HepG2 (cell line): ENCODE measurements around the gene CARMIL3. TPM values are rescaled to one million over a fixed set of nuclear protein-coding genes. Genes with fewer than 3 reads are reported as not detected.

Source experiments
- FOXK2 ChIP-seq: fragments of 450-650 bp; IDR thresholded peaks from 2 replicates; pipeline ENCODE4 v1.6.1; 2016
- FOXO1 ChIP-seq: sonication (generic); formaldehyde crosslinking; IDR thresholded peaks from 2 replicates; pipeline ENCODE4 v1.4.0; 2020; ENCODE audit warnings: missing genetic modification reagents
- MED13 ChIP-seq: sonication (generic); formaldehyde crosslinking; IDR thresholded peaks from 2 replicates; pipeline ENCODE4 v1.5.0; 2020; ENCODE audit warnings: missing genetic modification reagents
- PBX3 ChIP-seq: sonication (generic); formaldehyde crosslinking; IDR thresholded peaks from 2 replicates; pipeline ENCODE4 v1.8.1; 2023; ENCODE audit warnings: missing genetic modification reagents, inconsistent platforms, borderline replicate concordance
- TEAD2 ChIP-seq: sonication (generic); formaldehyde crosslinking; IDR thresholded peaks from 2 replicates; pipeline ENCODE4 v1.9.0; 2021; ENCODE audit warnings: missing genetic modification reagents
- ZBTB14 ChIP-seq: sonication (generic); formaldehyde crosslinking; IDR thresholded peaks from 2 replicates; pipeline ENCODE4 v1.4.0; 2020; ENCODE audit warnings: missing genetic modification reagents
- ZBTB20 ChIP-seq: sonication (generic); formaldehyde crosslinking; IDR thresholded peaks from 2 replicates; pipeline ENCODE4 v1.8.1; 2023; ENCODE audit warnings: missing genetic modification reagents, low read depth, mild to moderate bottlenecking, borderline replicate concordance
- ZBTB38 ChIP-seq: sonication (generic); formaldehyde crosslinking; IDR thresholded peaks from 2 replicates; pipeline ENCODE4 v1.5.1; 2020; ENCODE audit warnings: mild to moderate bottlenecking, missing genetic modification reagents
- ZNF557 ChIP-seq: sonication (generic); formaldehyde crosslinking; IDR thresholded peaks from 2 replicates; pipeline ENCODE4 v1.4.0; 2020; ENCODE audit warnings: missing genetic modification reagents
- ZNF883 ChIP-seq: sonication (generic); formaldehyde crosslinking; IDR thresholded peaks from 2 replicates; pipeline ENCODE4 v1.5.1; 2020; ENCODE audit warnings: mild to moderate bottlenecking, missing genetic modification reagents; ENCODE audit errors: not compliant biosample characterization
- polyA plus RNA-seq, 8 experiments: library from polyadenylated mRNA; depleted of rRNA in 3 of 8; stranded (reverse) in 7 of 8; unstranded in 1 of 8; fragments of >200 nt; fragmentation: Illumina TruSeq in 4 of 8; extraction: Trizol in 4 of 8; gene quantifications; 2 replicates each; pipeline versions ENCODE4 v1.2.1 to v1.2.3, GENCODE V29; 2011 to 2016; ENCODE audit warnings: low read depth in 4 of 8, missing spikeins in 1 of 8, mixed read lengths in 1 of 8; ENCODE audit not compliant: insufficient read depth in 1 of 8
- total RNA-seq, 5 experiments: library from RNA; depleted of rRNA; stranded (reverse); fragments of >200 nt; fragmentation: Illumina TruSeq; extraction: Trizol; gene quantifications; 2 replicates each; pipeline ENCODE4 v1.2.3, GENCODE V29; 2016; ENCODE audit warnings: low read depth in 1 of 5
- TF ChIP-seq, protein P1 (sequence below): sonication (generic); formaldehyde crosslinking; IDR thresholded peaks from one replicate; pipeline ENCODE4 v1.5.1; 2020; ENCODE audit warnings: mild to moderate bottlenecking, missing genetic modification reagents; ENCODE audit errors: not compliant biosample characterization
- TF ChIP-seq, protein P2 (sequence below): sonication (generic); formaldehyde crosslinking; IDR thresholded peaks from 2 replicates; pipeline ENCODE4 v1.9.0; 2021; ENCODE audit warnings: mild to moderate bottlenecking, missing genetic modification reagents

CARMIL3 gene
- total and polyA plus RNA-seq, 2 of the 13 experiments (the other 11 are each of a cell fraction or from before 2014, with no cell fraction given) = 0.27 to 0.55 TPM

GRCh38 chr14:24058260-24058950 is 6.6 kb downstream of the CARMIL3 start (continued):
- TF ChIP-seq ZBTB14 (CRISPR knock-in tag) (no peak), ZNF557 (CRISPR knock-in tag) (no peak), FOXO1 (peak; percentile 60), FOXK2 (no peak), ZBTB20 (no peak), MED13 (CRISPR knock-in tag) (no peak), PBX3 (CRISPR knock-in tag) (no peak), ZBTB38 (no peak; the same call in 1 of the 2 replicates), TEAD2 (CRISPR knock-in tag) (no peak), ZNF883 (no peak)
- TF ChIP-seq, protein P1, sequence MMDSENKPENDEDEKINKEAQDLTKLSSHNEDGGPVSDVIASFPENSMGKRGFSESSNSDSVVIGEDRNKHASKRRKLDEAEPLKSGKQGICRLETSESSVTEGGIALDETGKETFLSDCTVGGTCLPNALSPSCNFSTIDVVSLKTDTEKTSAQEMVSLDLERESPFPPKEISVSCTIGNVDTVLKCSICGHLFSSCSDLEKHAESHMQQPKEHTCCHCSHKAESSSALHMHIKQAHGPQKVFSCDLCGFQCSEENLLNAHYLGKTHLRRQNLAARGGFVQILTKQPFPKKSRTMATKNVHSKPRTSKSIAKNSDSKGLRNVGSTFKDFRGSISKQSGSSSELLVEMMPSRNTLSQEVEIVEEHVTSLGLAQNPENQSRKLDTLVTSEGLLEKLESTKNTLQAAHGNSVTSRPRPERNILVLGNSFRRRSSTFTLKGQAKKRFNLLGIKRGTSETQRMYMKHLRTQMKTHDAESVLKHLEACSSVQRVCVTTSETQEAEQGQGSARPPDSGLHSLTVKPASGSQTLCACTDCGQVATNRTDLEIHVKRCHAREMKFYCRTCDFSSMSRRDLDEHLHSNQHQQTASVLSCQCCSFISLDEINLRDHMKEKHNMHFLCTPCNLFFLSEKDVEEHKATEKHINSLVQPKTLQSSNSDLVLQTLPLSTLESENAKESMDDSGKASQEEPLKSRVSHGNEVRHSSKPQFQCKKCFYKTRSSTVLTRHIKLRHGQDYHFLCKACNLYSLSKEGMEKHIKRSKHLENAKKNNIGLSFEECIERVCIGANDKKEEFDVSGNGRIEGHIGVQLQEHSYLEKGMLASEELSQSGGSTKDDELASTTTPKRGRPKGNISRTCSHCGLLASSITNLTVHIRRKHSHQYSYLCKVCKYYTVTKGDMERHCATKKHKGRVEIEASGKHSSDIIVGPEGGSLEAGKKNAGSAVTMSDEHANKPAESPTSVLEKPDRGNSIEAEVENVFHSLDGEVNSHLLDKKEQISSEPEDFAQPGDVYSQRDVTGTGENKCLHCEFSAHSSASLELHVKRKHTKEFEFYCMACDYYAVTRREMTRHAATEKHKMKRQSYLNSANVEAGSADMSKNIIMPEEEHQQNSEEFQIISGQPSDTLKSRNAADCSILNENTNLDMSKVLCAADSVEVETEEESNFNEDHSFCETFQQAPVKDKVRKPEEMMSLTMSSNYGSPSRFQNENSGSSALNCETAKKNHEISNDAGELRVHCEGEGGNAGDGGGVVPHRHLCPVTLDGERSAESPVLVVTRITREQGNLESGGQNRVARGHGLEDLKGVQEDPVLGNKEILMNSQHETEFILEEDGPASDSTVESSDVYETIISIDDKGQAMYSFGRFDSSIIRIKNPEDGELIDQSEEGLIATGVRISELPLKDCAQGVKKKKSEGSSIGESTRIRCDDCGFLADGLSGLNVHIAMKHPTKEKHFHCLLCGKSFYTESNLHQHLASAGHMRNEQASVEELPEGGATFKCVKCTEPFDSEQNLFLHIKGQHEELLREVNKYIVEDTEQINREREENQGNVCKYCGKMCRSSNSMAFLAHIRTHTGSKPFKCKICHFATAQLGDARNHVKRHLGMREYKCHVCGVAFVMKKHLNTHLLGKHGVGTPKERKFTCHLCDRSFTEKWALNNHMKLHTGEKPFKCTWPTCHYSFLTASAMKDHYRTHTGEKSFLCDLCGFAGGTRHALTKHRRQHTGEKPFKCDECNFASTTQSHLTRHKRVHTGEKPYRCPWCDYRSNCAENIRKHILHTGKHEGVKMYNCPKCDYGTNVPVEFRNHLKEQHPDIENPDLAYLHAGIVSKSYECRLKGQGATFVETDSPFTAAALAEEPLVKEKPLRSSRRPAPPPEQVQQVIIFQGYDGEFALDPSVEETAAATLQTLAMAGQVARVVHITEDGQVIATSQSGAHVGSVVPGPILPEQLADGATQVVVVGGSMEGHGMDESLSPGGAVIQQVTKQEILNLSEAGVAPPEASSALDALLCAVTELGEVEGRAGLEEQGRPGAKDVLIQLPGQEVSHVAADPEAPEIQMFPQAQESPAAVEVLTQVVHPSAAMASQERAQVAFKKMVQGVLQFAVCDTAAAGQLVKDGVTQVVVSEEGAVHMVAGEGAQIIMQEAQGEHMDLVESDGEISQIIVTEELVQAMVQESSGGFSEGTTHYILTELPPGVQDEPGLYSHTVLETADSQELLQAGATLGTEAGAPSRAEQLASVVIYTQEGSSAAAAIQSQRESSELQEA (CRISPR knock-in tag) = peak; percentile 75
- TF ChIP-seq, protein P2, sequence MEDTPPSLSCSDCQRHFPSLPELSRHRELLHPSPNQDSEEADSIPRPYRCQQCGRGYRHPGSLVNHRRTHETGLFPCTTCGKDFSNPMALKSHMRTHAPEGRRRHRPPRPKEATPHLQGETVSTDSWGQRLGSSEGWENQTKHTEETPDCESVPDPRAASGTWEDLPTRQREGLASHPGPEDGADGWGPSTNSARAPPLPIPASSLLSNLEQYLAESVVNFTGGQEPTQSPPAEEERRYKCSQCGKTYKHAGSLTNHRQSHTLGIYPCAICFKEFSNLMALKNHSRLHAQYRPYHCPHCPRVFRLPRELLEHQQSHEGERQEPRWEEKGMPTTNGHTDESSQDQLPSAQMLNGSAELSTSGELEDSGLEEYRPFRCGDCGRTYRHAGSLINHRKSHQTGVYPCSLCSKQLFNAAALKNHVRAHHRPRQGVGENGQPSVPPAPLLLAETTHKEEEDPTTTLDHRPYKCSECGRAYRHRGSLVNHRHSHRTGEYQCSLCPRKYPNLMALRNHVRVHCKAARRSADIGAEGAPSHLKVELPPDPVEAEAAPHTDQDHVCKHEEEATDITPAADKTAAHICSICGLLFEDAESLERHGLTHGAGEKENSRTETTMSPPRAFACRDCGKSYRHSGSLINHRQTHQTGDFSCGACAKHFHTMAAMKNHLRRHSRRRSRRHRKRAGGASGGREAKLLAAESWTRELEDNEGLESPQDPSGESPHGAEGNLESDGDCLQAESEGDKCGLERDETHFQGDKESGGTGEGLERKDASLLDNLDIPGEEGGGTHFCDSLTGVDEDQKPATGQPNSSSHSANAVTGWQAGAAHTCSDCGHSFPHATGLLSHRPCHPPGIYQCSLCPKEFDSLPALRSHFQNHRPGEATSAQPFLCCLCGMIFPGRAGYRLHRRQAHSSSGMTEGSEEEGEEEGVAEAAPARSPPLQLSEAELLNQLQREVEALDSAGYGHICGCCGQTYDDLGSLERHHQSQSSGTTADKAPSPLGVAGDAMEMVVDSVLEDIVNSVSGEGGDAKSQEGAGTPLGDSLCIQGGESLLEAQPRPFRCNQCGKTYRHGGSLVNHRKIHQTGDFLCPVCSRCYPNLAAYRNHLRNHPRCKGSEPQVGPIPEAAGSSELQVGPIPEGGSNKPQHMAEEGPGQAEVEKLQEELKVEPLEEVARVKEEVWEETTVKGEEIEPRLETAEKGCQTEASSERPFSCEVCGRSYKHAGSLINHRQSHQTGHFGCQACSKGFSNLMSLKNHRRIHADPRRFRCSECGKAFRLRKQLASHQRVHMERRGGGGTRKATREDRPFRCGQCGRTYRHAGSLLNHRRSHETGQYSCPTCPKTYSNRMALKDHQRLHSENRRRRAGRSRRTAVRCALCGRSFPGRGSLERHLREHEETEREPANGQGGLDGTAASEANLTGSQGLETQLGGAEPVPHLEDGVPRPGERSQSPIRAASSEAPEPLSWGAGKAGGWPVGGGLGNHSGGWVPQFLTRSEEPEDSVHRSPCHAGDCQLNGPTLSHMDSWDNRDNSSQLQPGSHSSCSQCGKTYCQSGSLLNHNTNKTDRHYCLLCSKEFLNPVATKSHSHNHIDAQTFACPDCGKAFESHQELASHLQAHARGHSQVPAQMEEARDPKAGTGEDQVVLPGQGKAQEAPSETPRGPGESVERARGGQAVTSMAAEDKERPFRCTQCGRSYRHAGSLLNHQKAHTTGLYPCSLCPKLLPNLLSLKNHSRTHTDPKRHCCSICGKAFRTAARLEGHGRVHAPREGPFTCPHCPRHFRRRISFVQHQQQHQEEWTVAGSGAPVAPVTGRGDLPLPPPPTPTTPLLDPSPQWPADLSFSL (CRISPR knock-in tag) = no peak
